ENCODE measurements around the gene ZRSR2.

ZRSR2 gene

GRCh38 chrX:15855568-15856221 lies 65.4 kb downstream of the ZRSR2 start:
- Histone ChIP-seq H3K9me3 (ENCODE audit: low read length) (no peaks in the 10 kb centered on the region), H3K27ac (ENCODE audit: low read depth, low read length) (peak overlapping the region; percentile 84), H3K9ac (ENCODE audit: low read length) (peak overlapping the region; percentile 35), H3K36me3 (ENCODE audit: insufficient read depth, low read length) (no peaks in the 10 kb centered on the region), H3K4me1 (ENCODE audit: insufficient read depth, low read length) (peaks cover 8% of the 10 kb centered on the region), H3K27me3 (ENCODE audit: control insufficient read depth in 1 of 2, insufficient read depth in 2 of 2, low read length in 2 of 2) (peaks cover 0 to 5% of the 10 kb centered on the region in 2 donors), H3K4me3 (ENCODE audit: low read depth in 1 of 2, low read length in 2 of 2) (peak overlapping the region; percentile 65 to 90)

GRCh38 chrX:15856222-15856587 lies 65.9 kb downstream of the ZRSR2 start:
- no peaks in the 10 kb centered on the region for H3K36me3 ChIP-seq (ENCODE audit: insufficient read depth, low read length)
- H3K27me3 ChIP-seq (ENCODE audit: control insufficient read depth in 1 of 2, insufficient read depth in 2 of 2, low read length in 2 of 2) = peaks cover 0 to 5% of the 10 kb centered on the region in 2 donors
- no peak overlapping the region for H3K9ac ChIP-seq (ENCODE audit: low read length)
- peaks cover 8% of the 10 kb centered on the region for H3K4me1 ChIP-seq (ENCODE audit: insufficient read depth, low read length)
- peak overlapping the region in 1 of 2 donors; percentile 65 for H3K4me3 ChIP-seq (ENCODE audit: low read depth in 1 of 2, low read length in 2 of 2)
- H3K27ac ChIP-seq (ENCODE audit: low read depth, low read length) = no peak overlapping the region
- H3K9me3 ChIP-seq (ENCODE audit: low read length) = no peaks in the 10 kb centered on the region

GRCh38 chrX:15856636-15857035 lies 66.4 kb downstream of the ZRSR2 start:
- H3K9me3 ChIP-seq (ENCODE audit: low read length) = no peaks in the 10 kb centered on the region
- no peak overlapping the region for H3K9ac ChIP-seq (ENCODE audit: low read length)
- H3K27me3 ChIP-seq (ENCODE audit: control insufficient read depth in 1 of 2, insufficient read depth in 2 of 2, low read length in 2 of 2) = peaks cover 0 to 5% of the 10 kb centered on the region in 2 donors
- no peaks in the 10 kb centered on the region for H3K36me3 ChIP-seq (ENCODE audit: insufficient read depth, low read length)
- no peak overlapping the region for H3K27ac ChIP-seq (ENCODE audit: low read depth, low read length)
- H3K4me1 ChIP-seq (ENCODE audit: insufficient read depth, low read length) = peaks cover 8% of the 10 kb centered on the region
- H3K4me3 ChIP-seq (ENCODE audit: low read depth in 1 of 2, low read length in 2 of 2) = no peak overlapping the region

GRCh38 chrX:15858051-15858450 lies 67.8 kb downstream of the ZRSR2 start:
- H3K9me3 ChIP-seq (ENCODE audit: low read length) = no peaks in the 10 kb centered on the region
- H3K27me3 ChIP-seq (ENCODE audit: control insufficient read depth in 1 of 2, insufficient read depth in 2 of 2, low read length in 2 of 2) = no peaks in the 10 kb centered on the region
- no peak overlapping the region for H3K4me3 ChIP-seq (ENCODE audit: low read depth in 1 of 2, low read length in 2 of 2)
- H3K36me3 ChIP-seq (ENCODE audit: insufficient read depth, low read length) = no peaks in the 10 kb centered on the region
- peaks cover 8% of the 10 kb centered on the region for H3K4me1 ChIP-seq (ENCODE audit: insufficient read depth, low read length)
- no peak overlapping the region for H3K27ac ChIP-seq (ENCODE audit: low read depth, low read length)
- no peak overlapping the region for H3K9ac ChIP-seq (ENCODE audit: low read length)

GRCh38 chrX:15860921-15861320 lies 70.6 kb downstream of the ZRSR2 start:
- no peak overlapping the region for H3K27ac ChIP-seq (ENCODE audit: low read depth, low read length)
- no peaks in the 10 kb centered on the region for H3K4me1 ChIP-seq (ENCODE audit: insufficient read depth, low read length)
- no peak overlapping the region for H3K9ac ChIP-seq (ENCODE audit: low read length)
- no peaks in the 10 kb centered on the region for H3K36me3 ChIP-seq (ENCODE audit: insufficient read depth, low read length)
- no peak overlapping the region for H3K4me3 ChIP-seq (ENCODE audit: low read depth in 1 of 2, low read length in 2 of 2)
- H3K9me3 ChIP-seq (ENCODE audit: low read length) = no peaks in the 10 kb centered on the region
- H3K27me3 ChIP-seq (ENCODE audit: control insufficient read depth in 1 of 2, insufficient read depth in 2 of 2, low read length in 2 of 2) = peaks cover 0 to 5% of the 10 kb centered on the region in 2 donors

- no peaks in the 10 kb centered on the region for H3K36me3 ChIP-seq (ENCODE audit: insufficient read depth, low read length)
Observed at GRCh38 chrX:15864023-15864422, 73.7 kb downstream of the ZRSR2 start.

GRCh38 chrX:15864629-15865028 lies 74.3 kb downstream of the ZRSR2 start:
- no peaks in the 10 kb centered on the region for H3K9me3 ChIP-seq (ENCODE audit: low read length)
- no peak overlapping the region for H3K9ac ChIP-seq (ENCODE audit: low read length)
- peaks cover 0 to 5% of the 10 kb centered on the region in 2 donors for H3K27me3 ChIP-seq (ENCODE audit: control insufficient read depth in 1 of 2, insufficient read depth in 2 of 2, low read length in 2 of 2)
- H3K27ac ChIP-seq (ENCODE audit: low read depth, low read length) = no peak overlapping the region
- H3K4me3 ChIP-seq (ENCODE audit: low read depth in 1 of 2, low read length in 2 of 2) = no peak overlapping the region
- no peaks in the 10 kb centered on the region for H3K4me1 ChIP-seq (ENCODE audit: insufficient read depth, low read length)
- no peaks in the 10 kb centered on the region for H3K36me3 ChIP-seq (ENCODE audit: insufficient read depth, low read length)

More at GRCh38 chrX:15864023-15864422, 73.7 kb downstream of the ZRSR2 start:
- H3K27ac ChIP-seq (ENCODE audit: low read depth, low read length) = no peak overlapping the region
- H3K9me3 ChIP-seq (ENCODE audit: low read length) = no peaks in the 10 kb centered on the region
- peaks cover 0 to 5% of the 10 kb centered on the region in 2 donors for H3K27me3 ChIP-seq (ENCODE audit: control insufficient read depth in 1 of 2, insufficient read depth in 2 of 2, low read length in 2 of 2)
- no peak overlapping the region for H3K9ac ChIP-seq (ENCODE audit: low read length)
- no peak overlapping the region for H3K4me3 ChIP-seq (ENCODE audit: low read depth in 1 of 2, low read length in 2 of 2)
- H3K4me1 ChIP-seq (ENCODE audit: insufficient read depth, low read length) = no peaks in the 10 kb centered on the region

- Histone ChIP-seq H3K9me3 (ENCODE audit: low read length) (no peaks in the 10 kb centered on the region), H3K4me3 (ENCODE audit: low read depth in 1 of 2, low read length in 2 of 2) (no peak overlapping the region), H3K9ac (ENCODE audit: low read length) (no peak overlapping the region), H3K4me1 (ENCODE audit: insufficient read depth, low read length) (no peaks in the 10 kb centered on the region), H3K27me3 (ENCODE audit: control insufficient read depth in 1 of 2, insufficient read depth in 2 of 2, low read length in 2 of 2) (peaks cover 0 to 5% of the 10 kb centered on the region in 2 donors), H3K36me3 (ENCODE audit: insufficient read depth, low read length) (no peaks in the 10 kb centered on the region), H3K27ac (ENCODE audit: low read depth, low read length) (no peak overlapping the region)
Observed at GRCh38 chrX:15866147-15866546, 75.9 kb downstream of the ZRSR2 start.

GRCh38 chrX:15869695-15870094 lies 79.4 kb downstream of the ZRSR2 start:
- Histone ChIP-seq H3K9ac (ENCODE audit: low read length) (no peak overlapping the region), H3K36me3 (ENCODE audit: insufficient read depth, low read length) (no peaks in the 10 kb centered on the region), H3K9me3 (ENCODE audit: low read length) (no peaks in the 10 kb centered on the region), H3K4me3 (ENCODE audit: low read depth in 1 of 2, low read length in 2 of 2) (no peak overlapping the region), H3K27me3 (ENCODE audit: control insufficient read depth in 1 of 2, insufficient read depth in 2 of 2, low read length in 2 of 2) (no peaks in the 10 kb centered on the region), H3K27ac (ENCODE audit: low read depth, low read length) (no peak overlapping the region), H3K4me1 (ENCODE audit: insufficient read depth, low read length) (no peaks in the 10 kb centered on the region)

- Histone ChIP-seq H3K4me3 (ENCODE audit: low read depth in 1 of 2, low read length in 2 of 2) (no peak overlapping the region), H3K9me3 (ENCODE audit: low read length) (no peaks in the 10 kb centered on the region), H3K27me3 (ENCODE audit: control insufficient read depth in 1 of 2, insufficient read depth in 2 of 2, low read length in 2 of 2) (no peaks in the 10 kb centered on the region), H3K9ac (ENCODE audit: low read length) (no peak overlapping the region), H3K36me3 (ENCODE audit: insufficient read depth, low read length) (no peaks in the 10 kb centered on the region), H3K27ac (ENCODE audit: low read depth, low read length) (no peak overlapping the region), H3K4me1 (ENCODE audit: insufficient read depth, low read length) (no peaks in the 10 kb centered on the region)
Observed at GRCh38 chrX:15870310-15870709, 80.0 kb downstream of the ZRSR2 start.
